GM12874 (cell line): Measurements from ENCODE around the gene POLD1.

Experiments
- TF ChIP-seq, protein P1 (sequence below): IDR thresholded peaks from 2 replicates; pipeline ENCODE4 v1.5.1; 2011; ENCODE audit warnings: low read depth, mild to moderate bottlenecking, control low read depth, low read length, moderate library complexity; ENCODE audit not compliant: insufficient read depth

POLD1 gene

DNA sequence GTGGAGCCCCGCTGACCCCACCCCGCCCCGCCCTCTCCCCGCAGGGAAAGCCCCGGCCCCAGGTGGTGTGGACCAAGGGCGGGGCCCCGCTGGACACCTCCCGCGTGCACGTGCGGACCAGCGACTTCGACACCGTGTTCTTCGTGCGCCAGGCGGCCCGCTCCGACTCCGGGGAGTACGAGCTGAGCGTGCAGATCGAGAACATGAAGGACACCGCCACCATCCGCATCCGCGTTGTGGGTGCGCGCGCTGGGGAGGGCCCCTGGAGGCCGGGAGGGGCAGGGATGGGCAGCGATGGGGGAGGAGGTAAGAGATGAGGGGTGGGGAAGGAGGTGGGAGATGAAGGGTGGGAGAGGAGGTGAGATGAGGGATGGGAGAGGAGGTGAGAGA, 74.9 kb downstream of the POLD1 start:
- TF ChIP-seq, protein P1, sequence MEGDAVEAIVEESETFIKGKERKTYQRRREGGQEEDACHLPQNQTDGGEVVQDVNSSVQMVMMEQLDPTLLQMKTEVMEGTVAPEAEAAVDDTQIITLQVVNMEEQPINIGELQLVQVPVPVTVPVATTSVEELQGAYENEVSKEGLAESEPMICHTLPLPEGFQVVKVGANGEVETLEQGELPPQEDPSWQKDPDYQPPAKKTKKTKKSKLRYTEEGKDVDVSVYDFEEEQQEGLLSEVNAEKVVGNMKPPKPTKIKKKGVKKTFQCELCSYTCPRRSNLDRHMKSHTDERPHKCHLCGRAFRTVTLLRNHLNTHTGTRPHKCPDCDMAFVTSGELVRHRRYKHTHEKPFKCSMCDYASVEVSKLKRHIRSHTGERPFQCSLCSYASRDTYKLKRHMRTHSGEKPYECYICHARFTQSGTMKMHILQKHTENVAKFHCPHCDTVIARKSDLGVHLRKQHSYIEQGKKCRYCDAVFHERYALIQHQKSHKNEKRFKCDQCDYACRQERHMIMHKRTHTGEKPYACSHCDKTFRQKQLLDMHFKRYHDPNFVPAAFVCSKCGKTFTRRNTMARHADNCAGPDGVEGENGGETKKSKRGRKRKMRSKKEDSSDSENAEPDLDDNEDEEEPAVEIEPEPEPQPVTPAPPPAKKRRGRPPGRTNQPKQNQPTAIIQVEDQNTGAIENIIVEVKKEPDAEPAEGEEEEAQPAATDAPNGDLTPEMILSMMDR: no peak

DNA sequence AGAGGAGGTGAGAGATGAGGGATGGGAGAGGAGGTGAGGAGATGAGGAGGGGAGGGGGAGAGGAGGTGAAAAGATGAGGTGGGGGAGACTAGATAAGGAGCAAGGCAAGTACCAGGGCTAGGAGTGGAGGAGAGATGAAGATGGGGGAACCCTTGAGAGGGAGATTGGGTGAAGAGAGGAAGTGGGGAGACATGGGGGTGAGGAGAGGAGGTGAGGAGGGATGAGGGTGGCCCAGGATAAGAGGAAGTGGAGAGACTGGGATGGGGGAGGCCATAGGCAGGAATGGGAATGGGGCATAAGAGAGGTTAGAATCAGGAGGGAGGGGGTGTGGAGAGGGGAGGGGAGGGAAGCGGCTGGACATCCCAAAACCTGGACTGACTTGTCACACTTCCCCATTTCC, 75.5 kb downstream of the POLD1 start:
- TF ChIP-seq, protein P1: no peak

DNA sequence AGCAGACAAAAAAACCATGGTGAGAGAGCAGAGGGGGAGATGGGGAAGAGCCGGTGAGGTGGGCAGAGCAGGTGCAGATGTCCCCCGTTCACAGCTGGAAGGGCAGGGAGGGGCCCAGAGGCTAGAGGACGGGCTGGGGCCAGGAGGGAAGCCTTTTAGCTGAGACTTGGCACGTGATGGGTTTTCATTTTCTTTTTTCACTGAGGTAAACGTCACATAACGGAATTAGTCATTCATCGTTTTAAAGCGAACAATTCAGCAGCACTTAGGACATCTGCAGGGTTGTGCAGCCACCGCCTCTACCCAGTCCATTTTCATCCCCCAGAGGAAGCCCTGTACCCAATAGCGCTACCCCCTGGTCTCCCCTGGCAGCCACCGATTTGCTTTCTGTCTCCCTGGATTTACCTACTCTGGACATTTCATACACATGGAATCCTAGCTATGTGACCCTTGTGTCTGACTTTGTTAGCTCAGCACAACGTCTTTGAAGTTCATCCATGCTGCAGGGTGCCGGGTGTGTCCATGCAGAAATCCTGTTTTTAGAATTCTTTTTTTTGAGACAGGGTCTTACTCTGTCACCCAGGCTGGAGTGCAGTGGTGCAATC, 76.1 kb downstream of the POLD1 start:
- TF ChIP-seq, protein P1: peak; percentile 38; the same call in 1 of the 2 replicates

DNA sequence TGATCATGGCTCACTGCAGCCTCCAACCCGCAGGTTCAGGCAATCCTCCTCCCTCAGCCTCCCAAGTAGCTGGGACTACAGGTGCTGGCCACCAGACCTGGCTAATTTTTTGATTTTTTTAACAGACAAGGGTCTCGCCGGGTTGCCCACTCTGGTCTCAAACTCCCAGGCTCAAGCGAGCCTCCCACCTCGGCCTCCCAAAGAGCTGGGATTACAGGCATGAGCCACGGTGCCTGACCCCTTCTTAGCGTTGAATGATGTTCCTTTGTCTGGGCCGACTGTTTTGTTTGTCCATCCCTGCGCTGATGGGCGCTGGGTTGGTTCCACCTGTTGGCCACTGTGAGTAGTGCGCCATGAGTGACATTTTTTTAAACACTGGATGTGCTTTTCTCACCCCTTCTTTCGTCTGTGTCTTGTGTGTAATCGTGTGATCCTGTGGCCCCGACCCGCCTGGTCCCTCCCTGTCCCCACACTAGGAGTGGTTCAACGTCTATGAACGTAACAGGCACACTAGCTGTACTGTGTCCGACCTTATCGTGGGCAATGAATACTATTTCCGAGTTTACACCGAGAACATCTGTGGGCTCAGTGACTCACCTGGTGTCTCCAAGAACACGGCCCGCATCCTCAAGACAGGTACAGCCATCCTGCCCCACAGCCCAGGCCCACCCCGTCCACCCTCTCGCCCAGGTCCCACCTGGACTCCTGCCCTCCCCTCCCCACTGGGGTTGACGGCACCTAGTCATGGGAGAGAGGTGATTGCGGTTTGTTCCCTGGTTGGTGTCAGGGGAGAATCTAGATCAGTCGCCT, 77.1 kb downstream of the POLD1 start:
- TF ChIP-seq, protein P1: peak; percentile 87

DNA sequence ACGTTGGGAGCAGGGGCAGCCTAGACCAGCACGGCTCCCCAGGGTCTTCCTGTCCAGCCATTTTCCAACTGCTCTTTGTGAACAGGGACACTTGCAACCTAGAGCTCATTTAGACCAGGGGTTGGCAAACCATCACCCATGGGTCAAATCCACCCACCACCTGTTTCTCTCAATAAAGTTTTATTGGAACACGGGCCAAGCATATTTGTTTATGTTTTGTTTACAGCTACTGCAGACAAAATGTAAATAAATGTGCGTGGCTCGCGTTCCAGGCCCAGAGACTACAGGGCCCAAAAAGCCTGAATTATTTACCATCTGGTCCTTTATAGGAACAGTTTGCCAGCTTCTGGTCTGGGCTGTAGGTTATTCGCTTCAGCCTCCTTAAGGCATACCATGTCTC, 78.8 kb downstream of the POLD1 start:
- TF ChIP-seq, protein P1: no peak

DNA sequence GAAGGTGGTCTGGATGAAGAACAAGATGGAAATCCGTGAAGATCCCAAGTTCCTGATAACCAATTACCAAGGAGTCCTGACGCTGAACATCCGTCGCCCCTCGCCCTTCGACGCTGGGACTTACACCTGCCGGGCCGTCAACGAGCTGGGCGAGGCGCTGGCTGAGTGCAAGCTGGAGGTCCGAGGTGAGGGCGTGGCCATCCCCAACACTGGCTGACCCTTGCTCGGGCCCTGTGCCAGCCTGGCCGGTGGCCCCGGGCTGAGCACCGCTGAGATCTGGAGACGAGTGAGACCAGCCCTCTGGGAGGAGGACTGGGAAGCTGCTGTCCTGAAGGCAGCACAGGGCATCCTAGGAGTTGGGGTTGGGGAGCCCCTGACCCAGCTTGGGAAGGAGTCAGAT, 80.2 kb downstream of the POLD1 start:
- TF ChIP-seq, protein P1: no peak

DNA sequence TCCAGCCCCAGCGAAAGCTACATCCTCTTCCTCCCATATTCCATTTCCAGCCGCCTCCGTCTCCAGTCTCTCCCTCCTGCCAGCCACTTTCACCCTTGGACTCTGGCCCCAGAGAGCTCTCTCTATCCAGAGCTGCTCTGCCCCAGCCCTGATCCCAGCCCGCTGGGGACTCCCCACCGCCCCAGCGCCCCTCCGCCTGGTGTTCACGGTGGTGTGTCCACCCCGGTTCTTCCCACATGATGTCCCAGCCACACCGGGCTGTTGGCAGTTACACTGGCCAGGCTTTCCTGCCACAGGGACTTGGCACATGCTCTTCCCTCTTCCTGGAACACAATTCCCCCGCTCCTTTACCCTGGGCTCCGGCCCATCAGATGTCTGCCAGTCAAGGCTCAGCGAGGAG, 80.9 kb downstream of the POLD1 start:
- TF ChIP-seq, protein P1: no peak
